DOHH2 (cell line): Measurements from ENCODE around the gene CHST10.
"Not testable (repeated sequence)": the region's sequence is repeated elsewhere in the genome, so short reads cannot be mapped to it uniquely, and the experiment has no call there.

ENCODE experiments used
- H3F3A ChIP-seq: fragments of 200-600 bp; sonication (generic), shearing (Covaris generic); 2 replicates; pipeline ENCODE4 v1.6.0; 2016; ENCODE audit warnings: antibody characterized with exemption, mild to moderate bottlenecking; ENCODE audit not compliant: control insufficient read depth, insufficient read depth
- H3K27ac ChIP-seq: fragments of 200-600 bp; sonication (generic); 2 replicates; pipeline ENCODE4 v1.5.1; 2014; ENCODE audit warnings: low read depth, mild to moderate bottlenecking, low read length, moderate library complexity
- H3K27me3 ChIP-seq: fragments of 200-600 bp; sonication (generic); 2 replicates; pipeline ENCODE4 v1.6.1; 2014; ENCODE audit warnings: mild to moderate bottlenecking, low read length, mixed read lengths; ENCODE audit not compliant: control insufficient read depth
- H3K36me3 ChIP-seq: fragments of 200-600 bp; sonication (generic); 2 replicates; pipeline ENCODE4 v1.6.1; 2014; ENCODE audit warnings: mild to moderate bottlenecking, low read length, moderate library complexity, mixed read lengths; ENCODE audit not compliant: control insufficient read depth
- H3K4me1 ChIP-seq: fragments of 200-600 bp; sonication (generic); 2 replicates; pipeline ENCODE4 v1.6.1; 2014; ENCODE audit warnings: mild to moderate bottlenecking, low read length, mixed read lengths; ENCODE audit not compliant: control insufficient read depth
- H3K4me2 ChIP-seq: fragments of 200-600 bp; sonication (generic); 2 replicates; pipeline ENCODE4 v1.6.0; 2014; ENCODE audit warnings: mild to moderate bottlenecking, low read length, moderate library complexity
- H3K4me3 ChIP-seq: fragments of 200-600 bp; sonication (generic); 2 replicates; pipeline ENCODE4 v1.5.1; 2014; ENCODE audit warnings: mild to moderate bottlenecking, low read length, mixed read lengths
- H3K79me2 ChIP-seq: fragments of 200-600 bp; sonication (generic); 2 replicates; pipeline ENCODE4 v1.6.1; 2014; ENCODE audit warnings: mild to moderate bottlenecking, low read length, mixed read lengths; ENCODE audit not compliant: control insufficient read depth
- H3K9me2 ChIP-seq: fragments of 200-600 bp; sonication (generic); replicated peaks from 2 replicates; pipeline ENCODE4 v1.6.1; 2014; ENCODE audit warnings: mild to moderate bottlenecking, low read length, mixed read lengths; ENCODE audit not compliant: control insufficient read depth
- H3K9me3 ChIP-seq: fragments of 200-600 bp; sonication (generic); 2 replicates; pipeline ENCODE4 v1.6.1; 2014; ENCODE audit warnings: antibody characterized with exemption, low read length, mixed read lengths; ENCODE audit not compliant: control insufficient read depth, insufficient read depth
- H4K20me1 ChIP-seq: fragments of 200-600 bp; sonication (generic); 2 replicates; pipeline ENCODE4 v1.6.0; 2014; ENCODE audit warnings: low read depth, mild to moderate bottlenecking, antibody characterized with exemption, low read length, moderate library complexity; ENCODE audit not compliant: control insufficient read depth, insufficient read depth
- CTCF ChIP-seq: fragments of 200-600 bp; sonication (generic); IDR thresholded peaks from one replicate; pipeline ENCODE4 v1.5.1; 2014; ENCODE audit warnings: antibody characterized with exemption, mild to moderate bottlenecking, low read depth, low read length; ENCODE audit not compliant: poor library complexity, severe bottlenecking
- EZH2phosphoT487 ChIP-seq: fragments of 200-600 bp; sonication (generic); IDR thresholded peaks from 2 replicates; pipeline ENCODE4 v1.6.1; 2017; ENCODE audit warnings: borderline replicate concordance, mild to moderate bottlenecking, antibody characterized with exemption, low read length, moderate library complexity, mixed read lengths

CHST10 gene

GRCh38 chr2:100344433-100344832, 73.0 kb downstream of the CHST10 start:
- Histone ChIP-seq H3K4me2 (no peak overlapping the region), H3K4me1 (no peaks in the 10 kb centered on the region), H3K79me2 (no peaks in the 10 kb centered on the region), H3K9me2 (no peaks in the 10 kb centered on the region), H3K27me3 (peaks cover 10% of the 10 kb centered on the region), H3K4me3 (no peak overlapping the region), H3F3A (no peaks in the 10 kb centered on the region), H4K20me1 (no peaks in the 10 kb centered on the region), H3K27ac (no peak overlapping the region), H3K36me3 (no peaks in the 10 kb centered on the region), H3K9me3 (peaks cover 3% of the 10 kb centered on the region)
- TF ChIP-seq CTCF = no peak
- TF ChIP-seq EZH2phosphoT487 = no peak

GRCh38 chr2:100342466-100342865, 75.0 kb downstream of the CHST10 start:
- H3K4me3 ChIP-seq = not testable (repeated sequence)

More at GRCh38 chr2:100342466-100342865, 75.0 kb downstream of the CHST10 start:
- not testable (repeated sequence) for H3K9me2 ChIP-seq, H3K9me3 ChIP-seq, H3K79me2 ChIP-seq, H3K4me1 ChIP-seq, H4K20me1 ChIP-seq, H3K4me2 ChIP-seq, H3F3A ChIP-seq, H3K27ac ChIP-seq, H3K36me3 ChIP-seq
- peaks cover 10% of the 10 kb centered on the region for H3K27me3 ChIP-seq
